GM12873 (cell line): ENCODE results near the gene SASH3.

Experiments
- TF ChIP-seq, protein P1 (sequence below): IDR thresholded peaks from 2 replicates; pipeline ENCODE4 v1.5.1; 2012; ENCODE audit warnings: low read depth, mild to moderate bottlenecking, moderate library complexity, low read length, control low read depth; ENCODE audit not compliant: insufficient read depth; ENCODE audit errors: missing control alignments

SASH3 gene

DNA sequence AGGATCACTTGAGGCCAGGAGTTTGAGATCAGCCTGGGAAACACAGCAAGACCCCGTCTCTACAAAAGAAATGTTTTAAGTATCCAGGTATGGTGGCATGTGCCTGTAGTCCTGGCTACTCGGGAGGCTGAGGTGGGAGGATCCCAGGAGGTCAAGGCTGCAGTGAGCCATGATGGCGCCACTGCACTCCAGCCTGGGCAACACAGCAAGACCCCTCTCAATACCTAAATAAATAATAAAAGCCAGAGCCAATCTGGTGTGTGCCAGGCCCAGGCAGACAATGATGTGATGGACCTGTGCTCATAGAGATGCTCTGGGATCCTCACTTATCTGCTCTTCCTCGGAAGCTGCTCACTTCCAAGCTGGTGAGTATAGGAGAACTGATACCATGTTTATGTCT lies 18.2 kb upstream of the SASH3 start:
- TF ChIP-seq, protein P1, sequence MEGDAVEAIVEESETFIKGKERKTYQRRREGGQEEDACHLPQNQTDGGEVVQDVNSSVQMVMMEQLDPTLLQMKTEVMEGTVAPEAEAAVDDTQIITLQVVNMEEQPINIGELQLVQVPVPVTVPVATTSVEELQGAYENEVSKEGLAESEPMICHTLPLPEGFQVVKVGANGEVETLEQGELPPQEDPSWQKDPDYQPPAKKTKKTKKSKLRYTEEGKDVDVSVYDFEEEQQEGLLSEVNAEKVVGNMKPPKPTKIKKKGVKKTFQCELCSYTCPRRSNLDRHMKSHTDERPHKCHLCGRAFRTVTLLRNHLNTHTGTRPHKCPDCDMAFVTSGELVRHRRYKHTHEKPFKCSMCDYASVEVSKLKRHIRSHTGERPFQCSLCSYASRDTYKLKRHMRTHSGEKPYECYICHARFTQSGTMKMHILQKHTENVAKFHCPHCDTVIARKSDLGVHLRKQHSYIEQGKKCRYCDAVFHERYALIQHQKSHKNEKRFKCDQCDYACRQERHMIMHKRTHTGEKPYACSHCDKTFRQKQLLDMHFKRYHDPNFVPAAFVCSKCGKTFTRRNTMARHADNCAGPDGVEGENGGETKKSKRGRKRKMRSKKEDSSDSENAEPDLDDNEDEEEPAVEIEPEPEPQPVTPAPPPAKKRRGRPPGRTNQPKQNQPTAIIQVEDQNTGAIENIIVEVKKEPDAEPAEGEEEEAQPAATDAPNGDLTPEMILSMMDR = no peak

GRCh38 chrX:129762448-129762847 lies 17.3 kb upstream of the SASH3 start:
- TF ChIP-seq, protein P1 = no peak

GRCh38 chrX:129763666-129764065 lies 16.1 kb upstream of the SASH3 start:
- TF ChIP-seq, protein P1 = no peak

- TF ChIP-seq, protein P1 = no peak
Observed at GRCh38 chrX:129768186-129768585, 11.6 kb upstream of the SASH3 start.

GRCh38 chrX:129768586-129769466 lies 10.9 kb upstream of the SASH3 start:
- TF ChIP-seq, protein P1 = no peak

DNA sequence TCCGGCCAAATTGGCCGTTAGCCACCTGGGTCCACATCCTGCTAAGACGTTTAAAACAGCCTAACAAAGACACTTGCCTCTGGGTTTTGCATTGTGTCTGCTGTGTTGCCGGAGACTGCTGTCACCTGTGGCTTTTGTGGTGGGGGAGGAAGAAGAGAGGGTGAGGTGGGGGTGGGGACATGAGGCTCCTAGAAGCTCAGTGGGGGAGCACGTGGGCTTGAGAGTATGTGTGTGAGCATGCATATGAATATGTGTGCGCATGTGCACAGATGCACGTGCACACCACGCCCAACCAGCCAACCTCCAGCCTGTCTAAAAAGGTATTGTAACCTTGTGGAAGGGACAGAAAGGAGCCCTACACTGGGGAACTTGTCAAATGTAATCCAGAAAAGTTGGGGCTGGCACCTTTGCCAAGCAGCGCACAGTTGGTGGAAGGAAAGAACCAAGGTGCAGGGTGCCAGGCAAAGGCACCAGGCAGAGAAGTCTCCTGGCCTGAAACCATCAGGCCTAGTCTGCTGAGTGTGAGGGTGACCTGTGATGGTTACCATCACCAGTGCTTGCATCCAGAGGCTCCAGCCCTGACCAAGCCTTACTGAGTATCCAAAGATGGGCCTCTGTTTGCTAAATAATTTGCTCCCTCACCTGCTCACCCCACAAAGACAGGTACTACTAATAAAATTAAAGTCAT lies 10.1 kb upstream of the SASH3 start:
- TF ChIP-seq, protein P1 = no peak

DNA sequence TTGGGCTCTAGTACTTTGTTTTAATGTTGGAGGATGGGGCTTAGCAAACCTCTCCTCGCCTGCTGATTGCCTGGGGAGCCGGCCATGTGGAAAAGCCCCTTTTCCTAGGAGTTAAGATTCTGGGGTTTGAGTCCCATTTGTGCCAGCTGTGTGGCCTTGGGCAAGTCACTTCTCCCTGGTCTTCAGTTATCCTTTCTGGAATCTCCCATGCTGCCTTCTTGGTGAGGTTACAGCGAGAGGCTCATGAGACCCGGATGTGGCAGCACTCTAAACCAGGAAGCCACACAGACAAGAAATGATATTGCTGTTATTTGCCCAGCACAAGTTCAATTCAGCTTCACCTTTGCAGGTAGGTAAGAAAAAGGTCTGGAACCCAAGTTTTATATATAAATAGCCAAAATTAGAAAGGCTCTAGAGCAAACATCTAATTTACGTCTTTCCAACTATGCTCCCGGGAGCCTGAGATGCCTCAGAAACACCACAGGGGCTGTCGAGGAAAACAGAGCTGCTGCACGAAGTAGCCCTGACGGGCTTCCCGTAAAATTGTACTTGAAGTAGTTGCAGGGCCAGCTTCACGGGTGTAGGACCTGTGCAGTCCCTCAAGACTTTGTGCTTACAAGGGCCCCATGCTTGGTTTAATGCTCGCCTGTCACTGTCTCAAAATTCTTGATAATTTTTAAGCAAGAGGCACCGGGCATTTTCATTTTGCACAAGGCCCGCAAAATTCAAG lies 8.3 kb upstream of the SASH3 start:
- TF ChIP-seq, protein P1 = no peak
